ENCODE results near the gene MED12L. TPM values are rescaled to one million over a fixed set of nuclear protein-coding genes. Genes with fewer than 3 reads are reported as not detected.

MED12L gene
- total and polyA plus RNA-seq, 9 donors = 0.15 to 2.4 (median 0.75) TPM

GRCh38 chr3:151281671-151282324 lies 196.3 kb downstream of the MED12L start:
- Histone ChIP-seq H3K27ac (no peak overlapping the region), H3K9me3 (no peaks in the 10 kb centered on the region), H3K36me3 (no peaks in the 10 kb centered on the region), H3K4me3 (no peak overlapping the region), H3K4me1 (ENCODE audit: insufficient read depth) (no peaks in the 10 kb centered on the region), H3K27me3 (no peaks in the 10 kb centered on the region)
- WGBS, 3 donors = 64 to 72% (median 68%) methylated on average over 9 of the region's 9 CpGs
- DNase-seq = no peak
- intact Hi-C loops (cut with DNase I) = loop anchor here (2.0 to 10.0 kb wide), 3 partner anchors 53 to 57 kb away; no protein-coding TSS in a partner anchor
- no peak for TF ChIP-seq POLR2A (IDR thresholded peaks at IDR 0.05)
- no peak for TF ChIP-seq EP300 (IDR thresholded peaks at IDR 0.05)
- no peak for TF ChIP-seq CTCF (IDR thresholded peaks at IDR 0.05)

GRCh38 chr3:151282921-151283320 lies 197.5 kb downstream of the MED12L start:
- no peaks in the 10 kb centered on the region for H3K27me3 ChIP-seq
- no peak overlapping the region for H3K4me3 ChIP-seq
- WGBS, 3 donors = 0 to 5% (median 0%) methylated on average over 1 of the region's 1 CpG
- no peaks in the 10 kb centered on the region for H3K9me3 ChIP-seq
- intact Hi-C loops (cut with DNase I) = loop anchor here (2.0 to 10.0 kb wide), 3 partner anchors 54 to 58 kb away; no protein-coding TSS in a partner anchor
- H3K4me1 ChIP-seq (ENCODE audit: insufficient read depth) = no peaks in the 10 kb centered on the region
- TF ChIP-seq EP300 (IDR thresholded peaks at IDR 0.05) (no peak), CTCF (IDR thresholded peaks at IDR 0.05) (peak; percentile 34 to 69 (median 44))
- DNase-seq = no peak
- H3K36me3 ChIP-seq = no peaks in the 10 kb centered on the region
- H3K27ac ChIP-seq = no peak overlapping the region

GRCh38 chr3:151283387-151283786 lies 197.9 kb downstream of the MED12L start:
- no peak overlapping the region for H3K27ac ChIP-seq

GRCh38 chr3:151283907-151284461 lies 198.5 kb downstream of the MED12L start:
- intact Hi-C loops (cut with DNase I) = loop anchor here (2.0 to 10.0 kb wide), 3 partner anchors 55 to 59 kb away; no protein-coding TSS in a partner anchor
- no peaks in the 10 kb centered on the region for H3K4me1 ChIP-seq (ENCODE audit: insufficient read depth)
- TF ChIP-seq EP300 (IDR thresholded peaks at IDR 0.05) = no peak
- TF ChIP-seq POLR2A (IDR thresholded peaks at IDR 0.05) = no peak
- no peak for TF ChIP-seq CTCF (IDR thresholded peaks at IDR 0.05)
- H3K4me3 ChIP-seq = no peak overlapping the region
- no peaks in the 10 kb centered on the region for H3K9me3 ChIP-seq
- 23 to 36% (median 28%) methylated on average over 5 of the region's 5 CpGs for WGBS, 3 donors
- no peaks in the 10 kb centered on the region for H3K36me3 ChIP-seq
- no peak overlapping the region for H3K27ac ChIP-seq
- peak in 1 of 5 donors; percentile 23 for DNase-seq
- no peaks in the 10 kb centered on the region for H3K27me3 ChIP-seq

More at GRCh38 chr3:151283387-151283786, 197.9 kb downstream of the MED12L start:
- no peaks in the 10 kb centered on the region for H3K4me1 ChIP-seq (ENCODE audit: insufficient read depth)
- no peaks in the 10 kb centered on the region for H3K36me3 ChIP-seq
- no peaks in the 10 kb centered on the region for H3K27me3 ChIP-seq
- intact Hi-C loops (cut with DNase I) = loop anchor here (2.0 to 10.0 kb wide), 3 partner anchors 55 to 59 kb away; no protein-coding TSS in a partner anchor
- H3K4me3 ChIP-seq = no peak overlapping the region
- DNase-seq = no peak
- H3K9me3 ChIP-seq = no peaks in the 10 kb centered on the region
- no peak for TF ChIP-seq CTCF (IDR thresholded peaks at IDR 0.05)
- no peak for TF ChIP-seq POLR2A (IDR thresholded peaks at IDR 0.05)
- TF ChIP-seq EP300 (IDR thresholded peaks at IDR 0.05) = no peak
- 61 to 74% (median 66%) methylated on average over 4 of the region's 4 CpGs for WGBS, 3 donors

Data from ovary (tissue), 9 donors.